ENCODE results near the gene KCNQ1.

KCNQ1 gene

GRCh38 chr11:2883979-2884815 is 439.4 kb downstream of the KCNQ1 start:
- no peak for DNase-seq

GRCh38 chr11:2885017-2885677 is 440.3 kb downstream of the KCNQ1 start:
- no peak for DNase-seq

GRCh38 chr11:2885678-2886081 is 440.9 kb downstream of the KCNQ1 start, which contains the start of gene CDKN1C:
TSS of gene CDKN1C (minus strand) at chr11:2885775. CDS start at chr11:2885456, 319 bp downstream.
- DNase-seq, result no peak

- no peak for DNase-seq
Measured at GRCh38 chr11:2886191-2886894, 441.5 kb downstream of the KCNQ1 start.

- no peak for DNase-seq
Measured at GRCh38 chr11:2886936-2887335, 442.1 kb downstream of the KCNQ1 start.

- DNase-seq, result no peak
Measured at GRCh38 chr11:2887515-2888195, 442.8 kb downstream of the KCNQ1 start.

GRCh38 chr11:2888266-2888968 is 443.6 kb downstream of the KCNQ1 start:
- DNase-seq, result no peak

GRCh38 chr11:2889362-2890273 is 444.8 kb downstream of the KCNQ1 start:
- DNase-seq, result no peak

GRCh38 chr11:2890466-2891294 is 445.9 kb downstream of the KCNQ1 start:
- DNase-seq, result no peak

- DNase-seq, result no peak
Measured at GRCh38 chr11:2891326-2892214, 446.8 kb downstream of the KCNQ1 start.

GRCh38 chr11:2892215-2892966 is 447.6 kb downstream of the KCNQ1 start:
- no peak for DNase-seq

GRCh38 chr11:2892967-2893528 is 448.2 kb downstream of the KCNQ1 start:
- no peak for DNase-seq

GRCh38 chr11:2893935-2894334 is 449.1 kb downstream of the KCNQ1 start:
- DNase-seq, result no peak

- DNase-seq, result no peak
Measured at GRCh38 chr11:2896047-2896446, 451.2 kb downstream of the KCNQ1 start.

GRCh38 chr11:2897048-2897447 is 452.2 kb downstream of the KCNQ1 start:
- no peak for DNase-seq

GRCh38 chr11:2898366-2899079 is 453.7 kb downstream of the KCNQ1 start:
- no peak for DNase-seq
